Measurements from ENCODE around the gene ZMAT3.

ZMAT3 gene

GRCh38 chr3:179088306-179088705, 16.7 kb upstream of the ZMAT3 start:
- TF ChIP-seq GLI2 (tag by site-specific recombination; IDR thresholded peaks at IDR 0.05; ENCODE audit: borderline replicate concordance, low read depth) (no peak), GFI1B (tag by site-specific recombination; IDR thresholded peaks at IDR 0.05) (no peak), ZNF624 (tag by site-specific recombination; IDR thresholded peaks at IDR 0.05) (no peak), ZNF157 (tag by site-specific recombination; IDR thresholded peaks at IDR 0.05) (no peak), ZNF132 (tag by site-specific recombination; IDR thresholded peaks at IDR 0.05; ENCODE audit: borderline replicate concordance) (no peak), ZNF558 (tag by site-specific recombination; IDR thresholded peaks at IDR 0.05) (no peak), HIC1 (tag by site-specific recombination; IDR thresholded peaks at IDR 0.05) (no peak), YY2 (tag by site-specific recombination; IDR thresholded peaks at IDR 0.05) (no peak)
- H3K4me1 ChIP-seq (ENCODE audit: control insufficient read depth, insufficient read depth, low read length) = no peaks in the 10 kb centered on the region
- H3K9me3 ChIP-seq (ENCODE audit: control insufficient read depth, insufficient read depth, low read depth, low read length) = no peaks in the 10 kb centered on the region
- no peak overlapping the region for H3K27ac ChIP-seq (ENCODE audit: extremely low read depth, low read depth, low read length)
- H3K4me3 ChIP-seq (ENCODE audit: low read depth, low read length) = no peak overlapping the region
- CTCF ChIA-PET = interaction anchor here (0.6 to 0.9 kb wide), 2 partner anchors 19 to 73 kb away, joined by 3 to 4 read pairs; no protein-coding TSS in a partner anchor
- POLR2A ChIA-PET = no interaction called here
- H3K36me3 ChIP-seq (ENCODE audit: control insufficient read depth in 2 of 2, insufficient read depth in 1 of 2, low read length in 2 of 2) = no peaks in the 10 kb centered on the region

GRCh38 chr3:179083977-179084376, 12.4 kb upstream of the ZMAT3 start:
- Histone ChIP-seq H3K4me3 (ENCODE audit: low read depth, low read length) (no peak overlapping the region), H3K36me3 (ENCODE audit: control insufficient read depth in 2 of 2, insufficient read depth in 1 of 2, low read length in 2 of 2) (no peaks in the 10 kb centered on the region), H3K27ac (ENCODE audit: extremely low read depth, low read depth, low read length) (no peak overlapping the region), H3K9me3 (ENCODE audit: control insufficient read depth, insufficient read depth, low read depth, low read length) (no peaks in the 10 kb centered on the region), H3K4me1 (ENCODE audit: control insufficient read depth, insufficient read depth, low read length) (no peaks in the 10 kb centered on the region)
- TF ChIP-seq ZBTB20 (tag by site-specific recombination; IDR thresholded peaks at IDR 0.05) = no peak
- no peak for TF ChIP-seq ZNF792 (tag by site-specific recombination; IDR thresholded peaks at IDR 0.05)
- TF ChIP-seq TSHZ1 (tag by site-specific recombination; IDR thresholded peaks at IDR 0.05; ENCODE audit: borderline replicate concordance) = no peak
- no peak for TF ChIP-seq ZNF366 (tag by site-specific recombination; conservative IDR thresholded peaks at IDR 0.05)
- no peak for TF ChIP-seq ZNF837 (tag by site-specific recombination; IDR thresholded peaks at IDR 0.05)
- no peak for TF ChIP-seq ZBTB48 (tag by site-specific recombination; IDR thresholded peaks at IDR 0.05)
- TF ChIP-seq ZNF548 (tag by site-specific recombination; IDR thresholded peaks at IDR 0.05) = no peak
- no peak for TF ChIP-seq ZNF114 (tag by site-specific recombination; IDR thresholded peaks at IDR 0.05)
- TF ChIP-seq ZNF629 (tag by site-specific recombination; IDR thresholded peaks at IDR 0.05) = no peak
- no peak for TF ChIP-seq MZF1 (tag by site-specific recombination; IDR thresholded peaks at IDR 0.05; ENCODE audit: borderline replicate concordance)
- no peak for TF ChIP-seq ZNF544 (tag by site-specific recombination; IDR thresholded peaks at IDR 0.05)
- no peak for TF ChIP-seq HOXD13 (CRISPR knock-in tag; IDR thresholded peaks at IDR 0.05; ENCODE audit: borderline replicate concordance)
- no peak for TF ChIP-seq ZBTB17 (tag by site-specific recombination; IDR thresholded peaks at IDR 0.05)
- no peak for TF ChIP-seq ZNF221 (tag by site-specific recombination; IDR thresholded peaks at IDR 0.05; ENCODE audit: borderline replicate concordance)
- no peak for TF ChIP-seq ZNF624 (tag by site-specific recombination; IDR thresholded peaks at IDR 0.05)
- no peak for TF ChIP-seq IKZF3 (tag by site-specific recombination; IDR thresholded peaks at IDR 0.05)
- TF ChIP-seq ZNF580 (tag by site-specific recombination; IDR thresholded peaks at IDR 0.05) = no peak
- ChIA-PET CTCF (interaction anchor here (1.4 to 2.3 kb wide), 2 partner anchors 11 to 15 kb away, joined by 5 to 9 read pairs; no protein-coding TSS in a partner anchor), POLR2A (no interaction called here)

Measured in HEK293 (cell line).